Measurements from ENCODE around the gene SRGAP2B.
"Not testable (repeated sequence)": the region's sequence is repeated elsewhere in the genome, so short reads cannot be mapped to it uniquely, and the experiment has no call there.

Gene SRGAP2B

DNA sequence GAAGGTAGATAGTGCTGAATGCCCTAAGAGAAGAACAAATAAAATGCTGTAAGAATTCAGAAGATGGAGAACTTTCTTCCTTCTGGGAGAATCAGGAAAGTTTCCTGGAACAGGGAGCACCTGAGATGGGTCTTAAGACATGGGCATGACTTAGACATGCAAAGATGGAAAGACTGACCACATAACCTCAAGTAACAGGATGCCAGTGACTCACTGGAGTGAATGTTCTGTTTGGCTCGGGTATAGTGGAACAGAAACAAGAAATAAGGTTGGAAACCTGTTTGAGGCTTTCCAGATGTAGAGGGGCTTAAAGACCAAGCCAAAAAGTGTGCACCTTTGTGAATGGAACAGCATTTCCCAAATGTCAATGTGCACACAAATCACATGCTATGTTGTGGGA lies 102.2 kb downstream of the SRGAP2B start:
- DNase-seq: not testable (repeated sequence)

DNA sequence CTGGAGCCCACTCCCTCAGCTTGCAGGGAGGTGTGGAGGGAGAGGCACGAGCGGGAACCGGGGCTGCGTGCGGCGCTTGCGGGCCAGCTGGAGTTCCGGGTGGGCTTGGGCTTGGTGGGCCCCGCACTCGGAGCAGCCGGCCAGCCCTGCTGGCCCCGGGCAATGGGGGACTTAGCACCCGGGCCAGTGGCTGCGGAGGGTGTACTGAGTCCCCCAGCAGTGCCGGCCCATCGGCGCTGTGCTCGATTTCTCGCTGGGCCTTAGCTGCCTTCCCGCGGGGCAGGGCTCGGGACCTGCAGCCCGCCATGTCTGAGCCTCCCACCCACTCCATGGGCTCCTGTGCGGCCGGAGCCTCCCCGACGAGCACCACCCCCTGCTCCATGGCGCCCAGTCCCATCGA lies 104.5 kb downstream of the SRGAP2B start:
- DNase-seq: not testable (repeated sequence)

DNA sequence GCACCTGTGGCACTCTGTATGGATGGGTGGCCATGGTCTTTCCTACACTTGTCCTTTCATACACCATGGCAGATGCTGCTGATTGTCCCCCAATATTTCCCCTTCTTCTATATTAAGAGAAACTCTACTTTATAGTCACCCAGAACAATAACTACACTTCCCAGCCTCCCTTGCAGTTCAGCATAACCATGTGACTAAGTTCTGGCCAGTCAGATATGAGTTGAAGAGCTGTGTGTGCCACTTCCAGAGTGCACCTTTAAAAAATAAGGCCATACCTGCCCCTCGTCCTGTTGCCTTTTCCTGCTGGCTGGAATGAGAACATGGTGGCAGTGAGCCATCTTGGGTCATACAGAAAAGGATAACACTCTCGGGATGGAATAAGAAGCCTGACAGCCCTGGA lies 108.0 kb downstream of the SRGAP2B start:
- not testable (repeated sequence) for DNase-seq

DNA sequence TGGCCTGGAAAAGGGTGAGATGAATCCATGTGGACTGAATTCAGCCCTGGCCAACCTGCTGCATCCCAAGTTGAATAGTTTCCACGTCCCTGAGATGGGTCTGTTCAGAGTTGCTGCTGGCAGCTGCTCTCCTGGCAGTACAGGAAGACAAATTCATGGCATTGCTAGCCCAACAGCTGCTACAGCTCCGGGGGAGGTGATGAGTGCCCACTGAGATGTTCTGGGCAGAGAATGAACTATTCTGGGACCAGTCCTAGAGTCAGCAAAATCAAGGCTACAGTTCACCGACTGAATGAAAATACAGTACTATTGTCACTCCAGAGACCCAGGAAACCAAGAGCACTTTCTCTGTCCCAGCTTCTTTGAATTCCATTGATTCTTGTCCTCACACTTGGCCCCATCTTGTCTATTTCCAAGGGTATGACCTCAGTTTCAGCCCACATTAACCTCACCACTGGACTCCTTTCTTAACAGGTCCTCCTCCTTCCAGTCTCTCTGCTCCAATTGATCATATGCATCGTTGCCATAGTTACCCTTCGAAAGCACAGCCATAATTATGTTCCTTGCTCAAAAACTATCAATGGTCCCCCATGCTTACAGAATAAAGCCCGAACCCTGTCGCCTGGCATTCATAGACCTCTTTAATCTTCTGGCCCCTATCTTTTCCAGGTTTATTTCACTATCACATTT lies 108.8 kb downstream of the SRGAP2B start:
- DNase-seq: not testable (repeated sequence)

DNA sequence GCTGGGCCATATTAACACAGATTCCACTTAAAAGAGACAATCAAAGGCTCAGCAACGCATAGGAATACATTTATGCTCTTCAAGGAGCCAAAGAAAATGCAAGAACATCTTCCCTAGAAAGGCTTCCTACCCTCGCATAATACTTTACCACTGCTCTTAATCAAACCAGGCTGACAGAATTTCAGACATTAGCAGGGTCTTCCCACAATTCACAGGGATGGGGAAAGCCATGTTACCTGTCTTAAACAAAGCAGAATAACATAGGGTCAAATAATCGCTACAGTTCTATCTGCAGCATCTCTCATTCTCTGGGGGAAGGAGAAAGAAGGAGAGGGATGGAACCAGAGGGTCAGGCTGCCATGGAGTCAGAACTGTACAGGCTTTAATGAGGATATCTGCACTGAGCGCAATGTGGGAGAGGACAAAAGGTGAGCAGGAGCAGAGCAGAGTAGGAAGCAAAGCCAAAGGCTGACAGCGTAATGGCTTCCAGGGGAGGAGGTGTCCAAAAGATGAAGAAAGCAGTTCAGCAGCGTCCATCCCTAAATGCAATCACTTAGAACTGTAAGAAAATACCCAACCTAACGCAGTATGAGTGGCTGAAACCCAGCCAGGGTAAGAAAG lies 109.5 kb downstream of the SRGAP2B start:
- not testable (repeated sequence) for DNase-seq

DNA sequence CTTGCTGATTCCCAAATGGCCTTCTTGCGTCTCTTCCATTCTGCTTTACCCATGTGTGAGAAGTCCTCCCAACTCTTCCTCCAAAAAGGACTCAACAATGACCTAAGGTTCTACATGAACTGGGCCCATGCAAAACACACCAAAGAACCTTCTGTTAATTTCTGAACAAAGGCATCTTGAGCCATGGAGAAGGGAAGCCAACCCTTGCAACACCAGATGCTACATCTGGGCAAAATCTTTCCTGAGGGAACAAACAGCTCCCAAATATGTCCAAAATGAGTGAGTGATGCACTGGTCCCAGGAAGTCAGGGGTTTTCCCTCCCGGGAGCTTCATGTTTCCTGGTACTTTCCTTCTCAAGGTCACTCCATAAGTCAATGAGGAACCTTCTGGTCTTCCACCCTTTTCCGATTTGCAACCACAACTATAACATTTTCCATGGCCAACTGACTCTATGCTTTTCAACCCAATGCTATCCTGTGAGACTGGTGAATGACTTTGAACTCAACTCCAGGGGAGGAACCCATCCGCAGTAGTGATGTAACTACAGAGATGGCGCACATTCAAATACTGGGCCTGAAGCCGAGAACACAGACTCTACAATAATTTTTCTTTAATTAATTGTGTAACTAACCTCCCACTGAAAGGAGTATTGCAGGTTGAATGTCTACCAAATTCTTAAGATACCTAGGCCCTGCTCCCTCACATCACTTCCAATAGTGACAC lies 112.2 kb downstream of the SRGAP2B start:
- not testable (repeated sequence) for DNase-seq

DNA sequence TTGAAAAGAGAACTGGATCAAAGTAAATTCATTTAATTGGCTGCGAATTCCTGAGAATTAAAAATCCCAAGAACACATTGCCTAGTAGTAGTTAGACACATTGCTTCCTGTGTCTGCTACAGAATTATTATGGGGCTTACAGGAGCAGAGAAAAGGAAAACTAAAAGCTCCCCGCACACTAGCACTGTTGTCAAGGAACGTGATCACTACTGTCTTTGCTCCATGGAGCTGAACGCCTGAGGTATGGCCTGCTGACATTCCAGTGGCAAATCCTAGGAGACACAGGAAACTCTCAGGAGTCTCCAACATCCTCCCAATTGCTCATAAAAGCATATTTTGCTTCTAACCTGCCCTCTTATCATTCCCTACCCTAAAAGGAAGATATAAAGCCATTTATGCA lies 114.0 kb downstream of the SRGAP2B start:
- not testable (repeated sequence) for DNase-seq

DNA sequence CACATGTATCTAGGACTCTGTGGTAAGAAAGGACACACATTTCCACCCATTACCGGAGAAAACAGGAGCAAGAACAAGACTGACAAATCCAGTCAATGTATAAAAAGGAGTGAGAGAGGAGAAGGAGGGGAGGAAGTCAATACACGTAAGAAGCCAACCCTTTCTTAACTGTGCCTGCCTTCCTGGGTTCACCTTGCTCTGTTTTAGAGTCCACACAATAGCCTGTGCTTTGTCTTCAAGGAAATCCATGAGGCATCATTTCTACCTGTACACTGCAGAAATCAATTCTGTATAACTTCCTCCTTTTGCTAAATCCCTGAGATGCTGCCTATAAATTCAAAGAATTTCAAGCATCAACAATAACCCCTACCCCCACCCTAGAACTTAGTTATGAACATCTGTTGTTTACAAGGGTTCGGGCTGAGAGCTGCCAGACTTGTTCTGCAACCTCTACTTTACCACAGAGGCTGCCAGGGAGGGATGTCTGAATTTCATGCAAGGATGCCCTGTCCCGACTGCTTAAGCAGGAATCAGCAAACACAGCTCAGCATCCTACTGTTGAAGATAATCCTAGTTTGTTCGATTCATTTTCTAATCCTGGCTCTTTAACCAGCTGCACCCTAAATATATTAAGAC lies 115.0 kb downstream of the SRGAP2B start:
- DNase-seq: not testable (repeated sequence)

DNA sequence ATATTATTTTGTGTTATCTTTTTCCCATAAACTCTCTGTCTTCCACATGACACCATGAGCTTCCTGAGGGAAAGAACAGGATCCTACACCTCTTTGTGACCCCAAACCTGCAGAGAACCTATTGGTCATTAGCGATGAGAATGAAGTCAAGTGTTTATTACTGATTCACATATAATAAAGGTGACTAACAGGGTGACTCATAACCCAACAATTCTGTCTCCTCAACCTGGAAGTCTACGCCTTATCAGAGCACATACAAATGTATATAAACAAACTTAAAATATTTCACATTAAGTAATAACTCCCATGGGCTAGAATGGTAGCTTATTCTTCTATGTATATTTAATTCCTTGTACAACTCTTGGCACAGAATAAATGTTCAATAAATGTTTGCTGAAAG lies 117.3 kb downstream of the SRGAP2B start:
- DNase-seq: not testable (repeated sequence)

DNA sequence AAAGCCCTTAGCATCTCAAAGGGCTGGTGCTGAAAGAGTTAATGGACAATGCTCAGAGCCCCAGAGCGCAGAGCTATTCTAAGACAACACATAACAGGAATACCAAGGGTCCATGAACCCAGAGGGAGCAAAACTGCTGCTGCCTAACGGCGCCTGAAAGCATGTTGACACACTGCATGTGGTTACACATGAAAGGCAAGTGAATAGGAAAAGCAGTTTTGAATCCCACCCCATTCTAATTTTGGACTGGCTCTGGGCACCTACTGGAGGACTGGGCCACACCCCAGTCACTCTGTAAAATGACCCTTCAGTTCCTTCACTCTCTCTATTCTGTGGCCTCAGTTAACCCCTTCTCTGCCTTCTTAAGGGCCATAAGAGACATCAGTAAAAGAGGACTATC lies 123.2 kb downstream of the SRGAP2B start:
- DNase-seq: not testable (repeated sequence)

DNA sequence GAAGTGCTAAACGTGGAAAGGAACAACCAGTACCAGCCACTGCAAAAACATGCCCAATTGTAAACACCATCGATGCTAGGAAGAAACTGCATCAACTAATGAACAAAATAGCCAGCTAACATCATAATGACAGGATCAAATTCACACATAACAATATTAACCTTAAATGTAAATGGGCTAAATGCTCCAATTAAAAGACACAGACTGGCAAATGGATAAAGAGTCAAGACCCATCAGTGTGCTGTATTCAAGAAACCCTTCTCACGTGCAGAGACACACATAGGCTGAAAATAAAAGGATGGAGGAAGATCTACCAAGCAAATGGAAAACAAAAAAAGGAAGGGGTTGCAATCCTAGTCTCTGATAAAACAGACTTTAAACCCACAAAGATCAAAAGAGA lies 128.6 kb downstream of the SRGAP2B start:
- DNase-seq: not testable (repeated sequence)

DNA sequence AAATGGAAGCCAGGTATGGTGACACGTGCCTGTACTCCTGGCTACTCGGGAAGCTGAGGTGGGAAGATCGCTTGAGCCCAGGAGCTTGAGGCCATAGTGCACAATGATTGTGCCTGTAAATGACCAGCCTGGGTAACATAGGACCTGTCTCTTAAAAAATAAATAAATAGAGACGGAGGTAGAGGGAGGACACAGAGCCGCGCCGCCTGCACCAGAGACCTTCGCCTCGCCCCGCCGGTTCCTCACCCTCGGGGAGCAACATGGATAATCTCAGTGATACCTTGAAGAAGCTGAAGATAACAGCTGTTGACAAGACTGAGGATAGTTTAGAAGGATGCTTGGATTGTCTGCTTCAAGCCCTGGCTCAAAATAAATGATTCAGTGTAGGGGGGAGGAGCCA lies 130.4 kb downstream of the SRGAP2B start:
- DNase-seq: not testable (repeated sequence)

DNA sequence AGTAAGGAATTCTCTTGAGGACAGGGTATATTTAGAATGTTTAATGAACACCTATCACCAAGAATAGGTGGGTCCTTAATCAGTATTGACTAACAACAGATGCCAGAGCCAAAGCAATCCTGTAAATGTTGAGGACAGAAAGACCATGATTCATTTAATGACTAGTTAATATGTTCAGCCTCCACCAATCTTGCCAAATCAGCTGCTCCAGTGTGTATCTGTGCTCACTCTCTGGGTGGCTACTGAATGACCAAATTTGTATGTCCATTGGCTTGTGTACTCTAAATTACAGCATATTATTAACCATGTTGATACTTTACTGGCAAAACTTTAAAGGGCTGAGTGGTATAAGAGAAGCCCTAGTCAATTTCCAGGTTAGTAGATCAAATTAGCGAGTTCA lies 130.9 kb downstream of the SRGAP2B start:
- DNase-seq: not testable (repeated sequence)

DNA sequence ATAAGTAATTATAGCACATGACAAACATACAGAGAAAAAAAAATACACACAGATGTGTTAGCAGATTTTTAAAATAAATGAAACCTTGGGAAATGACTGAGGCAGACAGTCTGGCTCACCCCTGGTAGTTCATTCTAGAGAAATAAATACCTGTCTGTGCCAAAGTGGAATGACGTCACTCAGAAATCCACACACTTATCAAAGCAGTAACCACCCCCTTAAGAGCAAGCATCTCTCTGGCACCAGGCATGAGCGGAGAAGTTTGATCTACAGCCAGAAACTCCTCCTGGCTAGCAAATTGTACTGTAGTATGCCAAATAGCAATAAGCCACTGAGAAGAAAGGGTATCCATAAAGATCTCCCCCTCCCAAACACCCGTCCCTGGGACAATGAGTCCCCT lies 131.6 kb downstream of the SRGAP2B start:
- DNase-seq: not testable (repeated sequence)

DNA sequence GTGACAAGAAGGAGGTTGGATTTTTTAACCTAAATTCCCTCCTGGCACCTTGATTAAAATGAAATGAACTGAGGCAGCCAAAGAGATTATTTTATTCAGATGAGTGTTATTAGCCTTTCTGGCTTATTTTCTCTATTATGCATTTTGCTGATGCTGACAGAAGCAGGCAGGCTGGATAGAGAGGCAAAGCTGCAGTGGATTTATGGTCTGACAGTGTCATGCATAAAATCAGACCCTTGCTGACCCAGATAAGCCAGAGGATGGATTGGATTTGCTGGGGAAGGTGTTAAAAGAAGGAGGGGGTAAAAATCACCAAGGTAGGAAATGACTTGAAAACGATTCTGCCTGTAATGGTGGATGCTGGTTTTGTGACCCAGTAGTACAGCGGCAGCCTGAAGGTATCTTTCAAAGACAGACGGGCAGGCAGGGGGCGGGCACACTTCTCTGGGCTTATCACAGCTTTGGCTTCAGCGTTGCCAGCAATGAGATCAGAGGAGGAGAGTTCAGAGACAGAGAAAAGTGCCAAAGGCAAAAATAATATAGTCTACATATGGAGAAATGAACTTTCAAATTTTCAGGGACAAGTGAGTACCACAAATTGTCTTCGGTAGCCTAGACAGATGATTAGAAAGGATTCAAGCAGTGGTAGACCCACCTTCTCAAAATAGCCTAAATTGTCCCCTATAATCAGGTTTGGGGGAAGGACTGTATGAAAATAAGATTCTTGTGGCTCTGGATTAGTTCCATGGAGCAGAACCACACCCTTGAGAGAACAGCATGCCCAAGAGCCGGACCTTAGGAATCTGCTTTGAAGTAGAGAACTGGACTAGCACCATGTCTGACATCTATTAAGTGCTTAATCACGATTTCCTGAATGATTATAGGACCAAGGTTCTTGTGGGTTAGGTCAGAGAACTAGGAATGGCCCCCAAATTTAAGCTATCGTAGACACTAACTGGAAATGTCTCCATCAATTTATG lies 133.2 kb downstream of the SRGAP2B start:
- not testable (repeated sequence) for DNase-seq

DNA sequence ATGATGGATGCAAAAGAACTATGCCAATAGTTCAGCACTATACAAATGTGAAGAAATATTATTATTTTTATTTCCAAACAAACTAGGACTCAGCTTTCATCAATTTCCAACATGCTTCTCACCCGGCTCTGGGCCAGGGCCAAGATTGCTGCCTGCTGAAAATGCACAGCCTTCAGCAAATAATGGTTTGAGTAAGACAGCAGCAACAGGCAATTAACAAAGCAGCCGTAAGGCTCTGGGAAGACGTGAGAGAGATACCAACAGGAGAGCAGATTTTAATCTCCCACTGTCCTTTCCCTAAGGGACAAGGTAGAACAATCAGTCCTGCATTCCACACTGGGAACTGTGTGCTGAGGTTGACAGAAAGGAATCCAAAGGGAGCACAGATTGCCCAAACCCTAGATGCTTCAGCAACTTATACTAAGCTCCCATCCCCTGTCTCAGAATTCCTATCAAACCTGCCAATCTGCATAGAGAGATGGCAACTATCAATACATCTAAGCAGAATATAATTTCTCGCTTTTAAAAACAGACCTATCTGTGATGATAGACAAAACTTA lies 134.1 kb downstream of the SRGAP2B start:
- not testable (repeated sequence) for DNase-seq

DNA sequence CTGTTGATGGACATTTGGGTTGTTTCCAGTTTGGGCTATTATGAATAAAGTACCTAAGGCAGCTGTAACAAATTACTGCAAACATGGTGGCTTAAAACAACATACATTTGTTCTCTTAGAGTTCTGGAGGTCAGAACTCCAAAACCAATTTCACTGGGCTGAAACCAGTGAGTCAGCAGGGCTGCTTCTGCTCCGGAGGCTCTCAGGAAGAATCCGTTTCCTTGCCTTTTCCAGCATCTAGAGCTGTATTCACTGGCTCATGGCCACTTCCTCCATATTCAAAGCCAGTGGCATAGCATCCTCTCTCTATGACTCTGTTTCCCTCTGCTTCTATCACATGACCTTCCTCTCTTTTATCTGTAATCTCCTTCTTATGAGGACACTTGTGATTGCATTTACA lies 146.7 kb downstream of the SRGAP2B start:
- DNase-seq: not testable (repeated sequence)

DNA sequence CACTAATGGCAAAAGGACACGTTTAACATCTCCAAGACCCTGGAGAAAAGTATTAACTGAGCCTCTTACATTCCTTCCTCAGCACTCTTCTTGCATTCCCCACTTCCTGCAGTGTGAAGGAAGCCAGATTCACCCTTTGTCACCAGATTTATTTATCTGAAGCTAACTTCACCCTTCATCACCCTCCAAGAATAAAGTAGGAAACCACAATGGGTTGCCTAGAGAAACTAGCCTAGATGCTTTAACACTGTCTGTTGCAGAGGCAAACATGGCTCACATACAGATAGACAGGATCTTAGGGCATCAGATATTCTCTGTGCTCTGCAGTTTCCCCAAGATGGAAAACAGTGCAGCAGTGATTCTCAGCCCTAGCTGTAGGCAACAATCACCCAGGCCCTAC lies 147.6 kb downstream of the SRGAP2B start:
- not testable (repeated sequence) for DNase-seq

DNA sequence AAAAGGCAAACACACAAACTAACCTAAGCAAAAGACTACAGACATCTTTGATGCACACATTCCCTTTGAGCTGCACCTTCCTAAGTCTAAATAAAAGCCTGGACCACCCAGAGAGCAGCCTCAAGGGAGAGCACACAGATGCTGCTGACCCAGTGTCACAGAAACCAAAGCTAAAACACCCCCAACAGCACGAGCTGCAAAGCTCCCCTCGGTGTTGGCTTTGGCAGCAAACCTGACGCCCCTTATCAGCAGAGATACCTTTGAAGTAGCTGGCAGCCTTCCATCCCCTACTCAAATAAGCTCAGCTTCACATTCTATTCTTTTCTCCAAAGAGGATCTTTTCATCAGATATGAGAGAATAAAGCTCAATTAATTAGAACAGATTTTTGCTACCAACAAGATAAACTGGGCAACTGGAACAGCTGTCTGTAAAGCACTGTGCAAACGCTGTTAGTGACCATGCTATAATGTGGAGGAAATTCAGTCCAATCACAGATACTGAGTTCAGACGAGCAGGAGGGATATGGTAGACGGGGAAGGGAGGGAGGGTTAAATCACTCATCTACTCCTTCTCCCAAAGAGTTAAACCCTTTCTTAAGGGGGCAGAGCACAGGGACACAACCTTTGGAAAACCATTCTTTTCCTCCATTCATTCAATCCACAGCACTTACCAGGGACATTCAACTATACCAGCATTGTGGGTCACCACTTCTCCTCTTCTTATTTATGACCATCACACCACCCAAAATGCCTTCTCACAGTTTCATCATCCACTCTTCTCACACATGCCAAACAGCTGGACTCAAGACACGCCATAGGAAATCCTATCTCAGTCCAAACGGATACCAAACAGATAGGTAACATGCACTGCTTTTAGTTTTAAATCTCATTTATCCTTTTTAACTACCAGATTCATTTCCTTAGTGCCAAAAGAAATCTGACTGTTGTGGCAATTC lies 148.3 kb downstream of the SRGAP2B start:
- DNase-seq: not testable (repeated sequence)

DNA sequence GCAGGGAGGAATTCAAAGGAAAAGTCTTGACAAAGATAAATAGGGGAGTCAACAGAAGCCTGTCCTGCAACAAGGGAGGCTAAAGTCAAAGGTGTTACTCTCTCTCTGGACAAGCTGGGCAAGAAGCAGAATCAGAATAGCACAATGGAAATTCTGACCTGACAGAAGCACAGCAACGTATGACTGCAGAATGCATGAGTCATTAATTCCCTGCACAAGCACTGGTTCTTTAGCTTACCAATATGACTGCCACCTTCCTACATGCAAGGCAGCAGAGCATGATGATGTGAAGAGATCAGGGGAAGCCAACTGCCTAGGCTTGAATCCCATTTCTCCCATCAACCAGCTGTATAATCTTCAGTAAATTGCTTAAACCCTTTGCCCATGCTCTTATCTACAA lies 153.4 kb downstream of the SRGAP2B start:
- not testable (repeated sequence) for DNase-seq

DNA sequence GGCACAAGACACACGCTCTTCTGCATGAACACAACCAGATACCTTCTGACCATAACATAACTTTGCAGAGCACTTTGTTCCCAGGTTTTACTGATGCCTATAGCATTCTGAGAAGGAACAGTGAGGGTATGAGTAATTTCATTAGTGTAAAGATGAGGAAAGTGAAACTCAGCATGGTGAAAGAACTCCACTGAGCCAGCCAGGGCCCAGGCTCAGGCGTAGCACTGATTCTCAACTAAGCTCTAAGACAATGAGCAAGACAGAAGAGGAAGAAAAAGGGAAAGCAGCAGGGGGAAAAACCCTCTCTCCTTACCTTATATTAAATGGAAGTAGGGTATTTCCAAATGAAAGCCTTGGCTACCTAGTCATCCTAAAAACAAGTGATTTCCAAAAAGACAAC lies 155.1 kb downstream of the SRGAP2B start:
- not testable (repeated sequence) for DNase-seq
